H1 (cell line): ENCODE results near the gene R3HDM4. TPM values are rescaled to one million over a fixed set of nuclear protein-coding genes. Genes with fewer than 3 reads are reported as not detected.

ENCODE experiments used
- TCF12 ChIP-seq: IDR thresholded peaks from 2 replicates; pipeline ENCODE4 v1.6.1; 2011; ENCODE audit warnings: low read depth, mild to moderate bottlenecking, low read length
- polyA plus RNA-seq, 7 experiments: library from polyadenylated mRNA; depleted of rRNA in 3 of 7; stranded (reverse) in 5 of 7; unstranded in 2 of 7; fragments of >200 nt in 5 of 7; fragments of 200-250 nt in 2 of 7; gene quantifications; 1 replicate in 5 of 7; 2 replicates in 1 of 7; 4 replicates in 1 of 7; pipeline versions ENCODE4 v1.2.1 to v1.2.3, GENCODE V29; 2011 to 2013; ENCODE audit warnings: missing spikeins in 2 of 7, mixed read lengths in 2 of 7
- small RNA-seq: library from polyadenylated mRNA; stranded (forward); fragments of <200 nt; extraction: miRNeasy Mini kit (QIAGEN cat#:217004); gene quantifications from one replicate; pipeline ENCODE3, GENCODE V24; 2013; ENCODE audit not compliant: insufficient read depth
- total RNA-seq: library from RNA; stranded (reverse); fragmentation: NEBNext Ultra II Directional; extraction: Animal tissue kit (Norgen Biotek cat#: 25700); gene quantifications from 2 replicates; pipeline ENCODE4 v1.2.1, GENCODE V29; 2021
- TF ChIP-seq, protein P1 (sequence below): IDR thresholded peaks from 2 replicates; pipeline ENCODE4 v1.6.1; 2012; ENCODE audit warnings: inconsistent platforms

Gene R3HDM4
- total and polyA plus RNA-seq, 2 of the 8 experiments (the other 6 are each of a cell fraction or from before 2014, with no cell fraction given): 76.8 to 102 TPM

DNA sequence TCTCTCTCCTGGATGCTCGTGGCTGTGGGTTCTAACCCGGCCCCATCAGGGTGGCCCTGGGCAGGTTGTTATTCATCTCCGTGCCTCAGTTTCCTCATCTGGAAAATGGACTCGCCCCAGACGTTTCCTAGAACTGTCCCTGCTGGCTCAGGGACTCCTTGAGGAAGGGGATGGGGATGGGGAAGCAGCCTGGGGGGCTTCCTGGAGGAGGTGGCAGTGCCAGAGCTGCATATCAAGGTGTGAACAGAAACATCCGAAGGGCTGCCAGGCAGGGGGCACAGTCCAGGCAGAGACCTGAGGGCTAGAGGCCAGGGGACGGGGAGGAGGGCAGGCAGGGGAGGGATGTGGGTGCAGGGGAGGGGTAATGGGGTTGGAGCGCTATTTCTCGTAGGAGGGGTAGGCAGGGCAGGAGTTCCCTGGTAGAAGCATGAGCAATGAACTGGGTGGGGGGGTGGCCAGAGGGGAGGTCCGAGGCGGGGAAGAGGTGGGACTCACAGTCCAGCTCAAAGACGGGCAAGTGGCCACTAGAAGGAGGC lies 64.6 kb downstream of the R3HDM4 start (continued):
- TF ChIP-seq, protein P1, sequence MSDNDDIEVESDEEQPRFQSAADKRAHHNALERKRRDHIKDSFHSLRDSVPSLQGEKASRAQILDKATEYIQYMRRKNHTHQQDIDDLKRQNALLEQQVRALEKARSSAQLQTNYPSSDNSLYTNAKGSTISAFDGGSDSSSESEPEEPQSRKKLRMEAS: no peak
- no peak for TF ChIP-seq TCF12

Small RNA genes lying within 50 kb of the gene (small RNA-seq; reads per million reads assigned to genes)
- not detected for gene RNU6-9

Other genes with a start within 250 kb of the R3HDM4 start
- 7.5 and 8.1 TPM in 2 replicates for gene FSTL3, start 236.8 kb downstream of the R3HDM4 start, total RNA-seq
- gene FSTL3, start 236.8 kb downstream of the R3HDM4 start, polyA plus RNA-seq (2011; rRNA removed): 11.8 and 18.4 TPM in 2 replicates
- gene PRSS57, start 217.8 kb downstream of the R3HDM4 start, total RNA-seq: not detected in 2 replicates
- gene PRSS57, start 217.8 kb downstream of the R3HDM4 start, polyA plus RNA-seq (2011; rRNA removed): 0.09 TPM in 1 of 2 replicates, not detected in the other
- 16.5 TPM in 2 replicates for gene PALM, start 204.3 kb downstream of the R3HDM4 start, total RNA-seq
- gene PALM, start 204.3 kb downstream of the R3HDM4 start, polyA plus RNA-seq (2011; rRNA removed): 5.7 and 13.0 TPM in 2 replicates
- 0.43 and 0.54 TPM in 2 replicates for gene MISP, start 162.1 kb downstream of the R3HDM4 start, total RNA-seq
- gene MISP, start 162.1 kb downstream of the R3HDM4 start, polyA plus RNA-seq (2011; rRNA removed): 0.45 and 0.52 TPM in 2 replicates
- 873 and 888 TPM in 2 replicates for gene PTBP1, start 115.8 kb downstream of the R3HDM4 start, total RNA-seq
- gene PTBP1, start 115.8 kb downstream of the R3HDM4 start, polyA plus RNA-seq (2011; rRNA removed): 528 and 645 TPM in 2 replicates
- 66.2 and 71.7 TPM in 2 replicates for gene PLPPR3, start 91.3 kb downstream of the R3HDM4 start, total RNA-seq
- 76.4 and 109 TPM in 2 replicates for gene PLPPR3, start 91.3 kb downstream of the R3HDM4 start, polyA plus RNA-seq (2011; rRNA removed)
- 0.80 and 1.7 TPM in 2 replicates for gene AZU1, start 85.4 kb downstream of the R3HDM4 start, total RNA-seq
- gene AZU1, start 85.4 kb downstream of the R3HDM4 start, polyA plus RNA-seq (2011; rRNA removed): 1.3 and 2.7 TPM in 2 replicates
- 0.39 and 0.42 TPM in 2 replicates for gene PRTN3, start 72.2 kb downstream of the R3HDM4 start, total RNA-seq
- 2.1 and 3.1 TPM in 2 replicates for gene PRTN3, start 72.2 kb downstream of the R3HDM4 start, polyA plus RNA-seq (2011; rRNA removed)
- not detected in 2 replicates for gene ELANE, start 60.9 kb downstream of the R3HDM4 start, total RNA-seq
- not detected in 2 replicates for gene ELANE, start 60.9 kb downstream of the R3HDM4 start, polyA plus RNA-seq (2011; rRNA removed)
- 1.7 TPM in 2 replicates for gene CFD, start 53.6 kb downstream of the R3HDM4 start, total RNA-seq
- gene CFD, start 53.6 kb downstream of the R3HDM4 start, polyA plus RNA-seq (2011; rRNA removed): 2.8 and 4.6 TPM in 2 replicates
- 51.0 and 55.9 TPM in 2 replicates for gene MED16, start 20.0 kb downstream of the R3HDM4 start, total RNA-seq
- 67.2 and 134 TPM in 2 replicates for gene MED16, start 20.0 kb downstream of the R3HDM4 start, polyA plus RNA-seq (2011; rRNA removed)
- not detected in 2 replicates for gene RNU6-9, start 19.7 kb downstream of the R3HDM4 start, total RNA-seq
- gene RNU6-9, start 19.7 kb downstream of the R3HDM4 start, polyA plus RNA-seq (2011; rRNA removed): not detected in 2 replicates
- gene KISS1R, start 4.1 kb upstream of the R3HDM4 start, total RNA-seq: 2.3 and 2.6 TPM in 2 replicates
- gene KISS1R, start 4.1 kb upstream of the R3HDM4 start, polyA plus RNA-seq (2011; rRNA removed): 2.7 and 5.1 TPM in 2 replicates
- gene ARID3A, start 12.8 kb upstream of the R3HDM4 start, total RNA-seq: 77.4 and 78.4 TPM in 2 replicates
- 40.5 and 59.3 TPM in 2 replicates for gene ARID3A, start 12.8 kb upstream of the R3HDM4 start, polyA plus RNA-seq (2011; rRNA removed)
- gene WDR18, start 71.1 kb upstream of the R3HDM4 start, total RNA-seq: 87.7 and 90.1 TPM in 2 replicates
- 177 and 264 TPM in 2 replicates for gene WDR18, start 71.1 kb upstream of the R3HDM4 start, polyA plus RNA-seq (2011; rRNA removed)
- gene GRIN3B, start 87.2 kb upstream of the R3HDM4 start, total RNA-seq: 0.45 and 0.63 TPM in 2 replicates
- gene GRIN3B, start 87.2 kb upstream of the R3HDM4 start, polyA plus RNA-seq (2011; rRNA removed): 1.0 and 2.0 TPM in 2 replicates
- 140 and 142 TPM in 2 replicates for gene TMEM259, start 107.9 kb upstream of the R3HDM4 start, total RNA-seq
- 243 and 343 TPM in 2 replicates for gene TMEM259, start 107.9 kb upstream of the R3HDM4 start, polyA plus RNA-seq (2011; rRNA removed)
- not detected in 2 replicates for gene RNU6-2, start 108.3 kb upstream of the R3HDM4 start, total RNA-seq
- gene RNU6-2, start 108.3 kb upstream of the R3HDM4 start, polyA plus RNA-seq (2011; rRNA removed): not detected in 2 replicates
- 522 and 551 TPM in 2 replicates for gene CNN2, start 113.4 kb upstream of the R3HDM4 start, total RNA-seq
- 189 and 349 TPM in 2 replicates for gene CNN2, start 113.4 kb upstream of the R3HDM4 start, polyA plus RNA-seq (2011; rRNA removed)
- gene ABCA7, start 126.9 kb upstream of the R3HDM4 start, total RNA-seq: 25.6 and 29.7 TPM in 2 replicates
- gene ABCA7, start 126.9 kb upstream of the R3HDM4 start, polyA plus RNA-seq (2011; rRNA removed): 10.4 and 17.4 TPM in 2 replicates
- gene ARHGAP45, start 153.9 kb upstream of the R3HDM4 start, total RNA-seq: 41.8 and 43.6 TPM in 2 replicates
- 31.4 and 40.2 TPM in 2 replicates for gene ARHGAP45, start 153.9 kb upstream of the R3HDM4 start, polyA plus RNA-seq (2011; rRNA removed)
- 274 and 281 TPM in 2 replicates for gene POLR2E, start 182.2 kb upstream of the R3HDM4 start, total RNA-seq
- gene POLR2E, start 182.2 kb upstream of the R3HDM4 start, polyA plus RNA-seq (2011; rRNA removed): 381 and 483 TPM in 2 replicates
- 342 and 355 TPM in 2 replicates for gene GPX4, start 190.8 kb upstream of the R3HDM4 start, total RNA-seq
- 693 and 947 TPM in 2 replicates for gene GPX4, start 190.8 kb upstream of the R3HDM4 start, polyA plus RNA-seq (2011; rRNA removed)